ENCODE data around the gene ITGB1BP1.

DNA sequence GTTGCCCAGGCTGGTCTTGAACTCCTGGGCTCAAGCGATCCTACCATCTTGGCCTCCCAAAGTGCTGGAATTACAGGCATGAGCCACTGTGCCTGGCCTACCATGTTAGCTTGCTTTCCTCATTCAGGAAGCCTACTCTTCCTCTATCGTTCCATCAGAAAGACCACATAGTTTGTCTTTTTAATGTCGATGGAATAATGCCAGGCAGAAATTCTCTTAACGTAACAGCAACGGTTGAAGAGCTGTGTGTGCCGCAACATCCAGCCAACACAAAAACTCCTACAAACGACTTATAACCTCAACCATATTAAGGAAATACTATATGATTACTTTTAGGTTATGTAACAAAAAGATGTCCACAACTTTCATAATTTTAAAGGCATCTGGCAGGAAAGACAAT lies 10.5 kb downstream of the ITGB1BP1 start:
- TF ChIP-seq NFIC (IDR thresholded peaks at IDR 0.05) (no peak), EP300 (IDR thresholded peaks at IDR 0.05; ENCODE audit: borderline replicate concordance) (no peak), TEAD4 (IDR thresholded peaks at IDR 0.05) (no peak), CEBPB (IDR thresholded peaks at IDR 0.05) (no peak), CREB1 (IDR thresholded peaks at IDR 0.05; ENCODE audit: low read depth) (no peak), ZBTB7A (IDR thresholded peaks at IDR 0.05; ENCODE audit: low read depth) (no peak), TCF12 (IDR thresholded peaks at IDR 0.05; ENCODE audit: low read depth) (no peak), FOXM1 (IDR thresholded peaks at IDR 0.05; ENCODE audit: borderline replicate concordance, low read depth) (no peak)
- TF ChIP-seq, protein P1, sequence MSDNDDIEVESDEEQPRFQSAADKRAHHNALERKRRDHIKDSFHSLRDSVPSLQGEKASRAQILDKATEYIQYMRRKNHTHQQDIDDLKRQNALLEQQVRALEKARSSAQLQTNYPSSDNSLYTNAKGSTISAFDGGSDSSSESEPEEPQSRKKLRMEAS (IDR thresholded peaks at IDR 0.05), result no peak
- TF ChIP-seq, protein P2, sequence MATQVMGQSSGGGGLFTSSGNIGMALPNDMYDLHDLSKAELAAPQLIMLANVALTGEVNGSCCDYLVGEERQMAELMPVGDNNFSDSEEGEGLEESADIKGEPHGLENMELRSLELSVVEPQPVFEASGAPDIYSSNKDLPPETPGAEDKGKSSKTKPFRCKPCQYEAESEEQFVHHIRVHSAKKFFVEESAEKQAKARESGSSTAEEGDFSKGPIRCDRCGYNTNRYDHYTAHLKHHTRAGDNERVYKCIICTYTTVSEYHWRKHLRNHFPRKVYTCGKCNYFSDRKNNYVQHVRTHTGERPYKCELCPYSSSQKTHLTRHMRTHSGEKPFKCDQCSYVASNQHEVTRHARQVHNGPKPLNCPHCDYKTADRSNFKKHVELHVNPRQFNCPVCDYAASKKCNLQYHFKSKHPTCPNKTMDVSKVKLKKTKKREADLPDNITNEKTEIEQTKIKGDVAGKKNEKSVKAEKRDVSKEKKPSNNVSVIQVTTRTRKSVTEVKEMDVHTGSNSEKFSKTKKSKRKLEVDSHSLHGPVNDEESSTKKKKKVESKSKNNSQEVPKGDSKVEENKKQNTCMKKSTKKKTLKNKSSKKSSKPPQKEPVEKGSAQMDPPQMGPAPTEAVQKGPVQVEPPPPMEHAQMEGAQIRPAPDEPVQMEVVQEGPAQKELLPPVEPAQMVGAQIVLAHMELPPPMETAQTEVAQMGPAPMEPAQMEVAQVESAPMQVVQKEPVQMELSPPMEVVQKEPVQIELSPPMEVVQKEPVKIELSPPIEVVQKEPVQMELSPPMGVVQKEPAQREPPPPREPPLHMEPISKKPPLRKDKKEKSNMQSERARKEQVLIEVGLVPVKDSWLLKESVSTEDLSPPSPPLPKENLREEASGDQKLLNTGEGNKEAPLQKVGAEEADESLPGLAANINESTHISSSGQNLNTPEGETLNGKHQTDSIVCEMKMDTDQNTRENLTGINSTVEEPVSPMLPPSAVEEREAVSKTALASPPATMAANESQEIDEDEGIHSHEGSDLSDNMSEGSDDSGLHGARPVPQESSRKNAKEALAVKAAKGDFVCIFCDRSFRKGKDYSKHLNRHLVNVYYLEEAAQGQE (IDR thresholded peaks at IDR 0.05; ENCODE audit: low read depth), result no peak
